GM19240 (cell line): ENCODE data around the gene AGBL4.

Experiments
- DNase-seq: peaks from one replicate; pipeline ENCODE4 v3.0.0; 2011; ENCODE audit warnings: low spot score; ENCODE audit not compliant: insufficient read length

The AGBL4 gene

GRCh38 chr1:48831120-48831978 lies 1192.4 kb downstream of the AGBL4 start:
- no peak for DNase-seq

- DNase-seq = no peak
Measured at GRCh38 chr1:48830715-48831114, 1193.0 kb downstream of the AGBL4 start.

GRCh38 chr1:48829446-48829845 lies 1194.3 kb downstream of the AGBL4 start:
- no peak for DNase-seq

DNA sequence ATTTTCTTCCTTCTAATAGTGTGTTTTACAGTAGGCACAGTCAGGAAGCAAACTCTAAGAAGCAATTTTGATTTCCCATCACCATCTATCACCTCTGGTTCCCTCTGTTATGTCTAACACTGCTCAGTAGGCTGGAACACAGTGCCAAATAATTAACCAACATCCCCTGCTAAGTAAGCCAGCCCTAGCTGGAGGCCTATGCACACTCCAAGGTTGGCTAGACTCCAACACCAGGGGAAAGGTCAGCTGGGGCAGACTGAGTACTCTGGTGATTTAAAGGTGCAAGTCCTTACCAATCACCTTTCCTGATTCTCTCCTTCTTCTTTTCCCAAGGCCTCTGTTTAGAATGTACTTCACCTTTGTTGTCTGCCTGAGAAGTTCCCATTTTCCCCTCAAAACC lies 1200.6 kb downstream of the AGBL4 start:
- DNase-seq = no peak

DNA sequence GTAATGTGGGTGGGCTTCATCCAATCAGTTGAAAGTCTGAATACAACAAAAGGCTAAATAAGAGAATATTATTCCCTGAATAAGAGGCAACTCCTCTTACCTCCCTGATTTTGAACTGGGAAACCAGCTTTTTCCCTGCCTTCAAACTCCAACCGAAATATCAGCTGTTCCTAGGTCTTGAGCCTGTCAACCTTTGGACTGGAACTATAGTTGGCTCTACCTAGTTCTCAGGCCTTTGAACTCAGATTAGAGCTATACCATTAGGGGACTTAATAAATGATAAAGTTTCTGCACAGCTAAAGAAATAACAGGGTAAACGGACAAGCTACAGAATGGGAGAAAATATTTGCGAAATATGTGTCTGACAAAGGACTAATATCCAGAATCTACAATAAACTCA lies 1203.3 kb downstream of the AGBL4 start:
- DNase-seq = no peak

DNA sequence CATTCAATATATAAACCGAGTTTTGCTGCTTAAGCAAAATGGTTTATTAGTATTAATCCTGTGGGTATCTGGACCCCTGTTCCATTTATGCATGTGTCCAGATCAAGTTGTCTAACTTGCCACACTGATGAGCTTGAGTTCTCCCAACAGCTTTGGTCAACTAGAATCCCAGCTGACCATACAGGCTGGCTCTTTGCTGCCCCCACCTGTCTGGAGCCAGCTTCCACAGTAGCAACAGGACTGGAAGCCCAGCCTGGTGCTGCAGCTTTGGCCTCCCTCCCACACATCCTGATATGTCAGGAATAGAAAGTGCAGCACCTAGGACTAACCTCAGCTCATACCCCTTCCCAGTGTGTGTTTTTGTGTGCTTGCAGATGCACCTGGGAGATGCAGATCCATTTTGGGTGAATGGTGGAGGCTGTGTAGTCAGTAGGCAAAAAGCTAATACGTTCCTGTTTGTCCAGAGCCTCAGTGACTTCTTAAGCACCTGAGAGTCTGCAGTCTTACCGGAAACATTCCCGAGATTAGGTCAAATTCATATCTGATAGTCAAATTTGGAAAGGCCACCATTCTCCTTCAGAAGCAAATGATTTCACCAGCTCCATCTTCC lies 1206.1 kb downstream of the AGBL4 start:
- DNase-seq = peak; percentile 32

DNA sequence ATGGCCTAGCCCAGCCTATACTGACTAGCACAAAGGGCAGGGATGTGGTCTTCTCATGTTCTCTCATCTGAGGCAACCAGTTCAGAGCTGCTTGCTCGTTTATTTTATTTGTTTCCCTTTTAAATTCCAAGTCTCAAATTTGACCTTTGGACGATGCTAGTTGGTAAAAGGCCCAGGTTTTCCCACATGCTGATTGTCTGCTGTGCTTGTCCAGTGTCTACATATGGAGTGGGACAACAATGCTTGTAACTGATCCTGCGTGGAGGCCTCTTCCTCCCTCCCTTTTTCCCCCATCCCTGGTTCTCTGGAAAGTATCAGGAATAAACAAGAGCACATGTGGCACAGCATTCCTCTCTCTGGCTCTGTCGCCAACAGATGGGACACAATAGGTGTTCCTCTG lies 1213.0 kb downstream of the AGBL4 start:
- no peak for DNase-seq

DNA sequence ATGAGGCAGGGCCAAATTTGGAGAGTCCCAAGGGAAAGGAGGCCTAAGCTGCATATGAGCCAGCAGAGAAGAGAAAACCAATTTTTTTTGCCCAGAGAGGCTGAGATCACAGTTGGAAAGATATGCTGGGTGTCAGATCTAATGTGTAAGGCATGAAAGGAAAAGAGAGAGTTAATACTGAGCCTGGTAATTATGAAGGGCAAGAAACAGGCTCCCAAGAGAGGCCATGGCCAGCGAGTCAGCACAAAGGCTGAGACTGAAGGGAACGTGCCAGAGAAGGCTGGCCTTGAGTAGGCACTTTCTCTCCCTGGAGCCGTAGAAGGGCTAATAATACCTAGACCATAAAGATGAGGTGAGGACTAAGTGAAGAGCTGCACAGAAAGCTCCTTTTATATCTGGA lies 1215.3 kb downstream of the AGBL4 start:
- no peak for DNase-seq

GRCh38 chr1:48807554-48808260 lies 1216.0 kb downstream of the AGBL4 start:
- no peak for DNase-seq

- DNase-seq = no peak
Measured at GRCh38 chr1:48803474-48803873, 1220.3 kb downstream of the AGBL4 start.

DNA sequence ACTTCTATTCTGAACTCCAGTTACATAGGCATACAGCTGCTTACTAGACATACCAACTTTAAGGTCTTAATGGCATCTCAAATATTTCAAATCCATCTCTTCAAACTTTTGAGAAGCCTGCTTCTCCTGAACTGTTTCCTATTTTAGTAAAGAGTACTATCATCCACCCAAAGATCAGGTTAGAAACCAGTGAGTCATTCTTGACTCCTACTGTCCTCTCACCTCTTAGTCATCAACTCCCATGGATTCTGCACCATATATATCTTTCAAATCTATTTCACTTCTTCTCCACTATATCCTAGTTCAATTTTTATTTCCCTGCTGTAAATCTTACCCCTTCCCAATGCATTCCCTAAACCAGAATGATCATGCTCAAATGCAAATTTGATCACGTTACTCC lies 1228.9 kb downstream of the AGBL4 start:
- no peak for DNase-seq

DNA sequence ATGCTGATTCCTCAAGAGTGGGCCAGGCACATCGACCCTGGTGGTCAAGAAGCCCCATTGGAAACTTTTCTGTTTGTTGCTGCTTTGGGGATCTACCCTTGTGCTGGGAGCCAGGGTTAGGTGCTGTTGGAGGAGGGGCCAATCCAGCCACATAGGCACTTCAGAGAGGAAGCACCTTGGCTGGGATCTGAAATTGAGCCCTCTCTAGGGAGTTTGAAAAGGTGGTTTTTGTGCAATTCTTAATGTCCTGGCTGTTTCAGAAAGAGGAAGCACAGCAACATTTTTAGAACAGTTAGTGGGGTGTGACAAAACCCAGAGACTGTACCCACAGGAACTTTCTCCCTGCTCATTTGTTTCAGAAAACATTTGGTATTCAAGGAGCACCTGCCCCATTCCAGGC lies 1229.9 kb downstream of the AGBL4 start:
- DNase-seq = no peak

DNA sequence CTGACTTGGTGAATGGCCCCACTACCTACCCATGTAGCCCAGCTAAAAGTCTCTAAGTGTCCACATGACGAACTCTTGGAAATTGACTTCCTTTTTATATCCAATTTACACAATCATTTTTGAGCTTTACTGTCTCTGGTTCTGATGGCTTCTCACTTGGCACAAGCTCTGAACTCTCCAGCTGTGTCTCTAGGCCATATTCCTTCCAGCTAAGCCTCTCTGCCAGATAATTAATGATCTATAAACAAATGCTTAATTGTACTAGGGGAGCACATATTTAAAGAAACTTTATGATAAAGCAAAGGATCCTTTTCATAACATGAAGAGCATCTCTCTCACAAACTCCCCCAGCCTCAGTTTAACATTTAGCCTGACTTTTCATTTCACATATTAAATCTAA lies 1230.8 kb downstream of the AGBL4 start:
- no peak for DNase-seq

DNA sequence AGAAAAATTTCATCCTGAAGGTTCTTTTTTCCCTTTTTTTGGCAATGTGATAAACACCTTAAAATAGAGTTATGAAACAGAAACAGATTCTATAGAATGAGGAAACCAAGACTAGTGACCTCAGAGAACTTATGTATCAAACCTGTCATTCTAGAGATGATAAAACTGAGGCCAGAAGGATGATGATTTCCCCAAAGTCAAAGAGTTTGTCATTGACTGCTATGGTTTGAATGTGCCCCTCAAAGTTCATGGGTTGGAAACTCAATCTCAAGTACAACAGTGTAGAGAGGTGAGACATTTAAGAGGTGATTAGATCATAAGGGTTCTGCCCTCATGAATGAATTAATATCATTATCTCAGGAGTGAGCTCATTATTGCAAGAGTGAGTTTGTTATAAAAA lies 1233.4 kb downstream of the AGBL4 start:
- no peak for DNase-seq

- no peak for DNase-seq
Measured at GRCh38 chr1:48789903-48790302, 1233.9 kb downstream of the AGBL4 start.

- no peak for DNase-seq
Measured at GRCh38 chr1:48785869-48786268, 1237.9 kb downstream of the AGBL4 start.

GRCh38 chr1:48784301-48784700 lies 1239.5 kb downstream of the AGBL4 start:
- DNase-seq = no peak

- DNase-seq = no peak
Measured at GRCh38 chr1:48777219-48777895, 1246.4 kb downstream of the AGBL4 start.

DNA sequence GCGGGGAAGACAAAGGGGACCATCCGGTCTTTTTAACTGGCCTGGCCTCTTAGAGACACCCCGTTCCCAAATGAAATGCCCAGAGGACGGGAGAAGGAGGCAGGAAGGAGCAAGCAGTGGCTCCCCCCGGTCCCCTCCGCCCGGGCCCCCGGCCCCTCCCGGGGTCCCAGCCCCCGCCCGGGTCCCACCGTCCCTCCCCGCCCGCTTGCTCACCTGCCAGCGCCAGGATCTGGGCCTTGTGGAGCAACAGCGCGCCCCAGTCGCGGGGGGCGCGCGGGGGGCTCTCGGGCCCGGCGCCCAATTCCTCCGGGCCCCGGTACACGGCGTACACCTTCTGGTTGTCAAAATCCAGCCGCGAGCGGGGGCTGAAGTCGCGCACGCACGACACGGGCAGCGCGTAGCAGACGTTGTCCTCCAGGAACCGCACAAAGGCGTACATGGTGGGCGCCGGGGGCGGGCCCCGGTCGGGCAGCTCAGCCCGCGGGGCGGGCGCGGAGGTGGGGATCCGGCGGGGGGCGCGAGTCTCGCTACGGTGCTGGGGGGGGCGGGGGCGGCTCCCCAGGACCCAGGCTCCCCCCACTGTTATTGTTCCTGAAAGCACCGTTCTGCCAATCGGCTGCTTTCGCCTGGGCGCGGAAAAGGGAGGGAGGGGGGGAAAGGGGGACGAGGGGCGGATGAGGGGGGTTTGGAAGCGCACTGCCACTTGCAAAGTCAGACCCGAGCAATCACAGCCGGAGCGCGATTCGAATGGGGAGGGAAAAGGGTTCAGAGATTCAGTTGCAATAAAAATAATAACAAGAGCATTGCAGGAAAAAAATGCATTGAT lies 1247.1 kb downstream of the AGBL4 start, which contains the start of gene BEND5:
BEND5 (minus strand) TSS at position 499 of the 826 bp plus-strand sequence; CDS start at position 439, 60 bp downstream.
- DNase-seq = no peak

GRCh38 chr1:48775831-48776392 lies 1247.8 kb downstream of the AGBL4 start:
- DNase-seq = no peak
